IgD-negative memory B cell (primary cell): ENCODE data around the gene RPS19. TPM values are rescaled to one million over a fixed set of nuclear protein-coding genes. Genes with fewer than 3 reads are reported as not detected.
"Not testable (repeated sequence)": the region's sequence is repeated elsewhere in the genome, so short reads cannot be mapped to it uniquely, and the experiment has no call there.

ENCODE experiments used
- H3K27ac Mint-ChIP-seq, 3 donors: one replicate each; pipeline ENCODE4 v1.8.0; 2020 to 2022; ENCODE audit warnings: mild to moderate bottlenecking in 3 of 3, mixed read lengths in 3 of 3, moderate library complexity in 1 of 3
- H3K27me3 Mint-ChIP-seq: one replicate; pipeline ENCODE4 v1.8.0; 2021; ENCODE audit warnings: mixed read lengths
- H3K36me3 Mint-ChIP-seq: one replicate; pipeline ENCODE4 v1.8.0; 2020; ENCODE audit warnings: mild to moderate bottlenecking, mixed read lengths
- H3K4me1 Mint-ChIP-seq, 3 donors: one replicate each; pipeline ENCODE4 v1.8.0; 2020 to 2022; ENCODE audit warnings: mixed read lengths in 3 of 3, mild to moderate bottlenecking in 1 of 3
- H3K4me3 Mint-ChIP-seq, 4 donors: one replicate each; pipeline ENCODE4 v1.8.0; 2020 to 2022; ENCODE audit warnings: mild to moderate bottlenecking in 4 of 4, mixed read lengths in 4 of 4, moderate library complexity in 3 of 4
- H3K9me3 Mint-ChIP-seq, 3 donors: one replicate each; pipeline ENCODE4 v1.8.0; 2020 to 2021; ENCODE audit warnings: mixed read lengths in 3 of 3, mild to moderate bottlenecking in 1 of 3
- polyA plus RNA-seq: library from polyadenylated mRNA; unstranded; fragments of 300-500 nt; fragmentation: Illumina TruSeq; gene quantifications from one replicate; pipeline ENCODE4 v1.2.3, GENCODE V29; 2021

Gene RPS19
- polyA plus RNA-seq, 1 donor from 2014 or later: 7,882 TPM

DNA sequence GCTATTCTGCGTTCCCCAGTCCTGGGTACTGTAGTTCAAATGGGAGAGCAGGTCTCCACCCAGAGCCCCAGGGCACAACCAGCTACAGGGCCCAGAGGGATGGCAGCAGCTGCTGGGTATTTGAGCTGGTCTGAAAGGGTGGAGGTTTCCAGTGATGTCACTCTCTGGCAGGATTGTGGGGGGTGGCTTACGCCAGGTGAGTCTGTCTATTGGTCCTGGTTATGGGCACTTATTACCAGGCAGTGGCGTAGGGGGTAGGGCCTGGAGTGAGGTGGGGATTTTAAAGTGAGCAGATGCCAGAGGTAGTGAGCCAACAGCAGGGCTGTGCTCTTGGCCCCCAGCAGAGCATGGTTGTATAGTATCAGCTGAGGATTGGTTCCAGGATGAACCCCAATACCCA lies 6.2 kb downstream of the RPS19 start:
- peak overlapping the region in 2 of 3 donors; percentile 58 to 76 for H3K27ac Mint-ChIP-seq
- no peaks in the 10 kb centered on the region for H3K9me3 Mint-ChIP-seq
- no peaks in the 10 kb centered on the region for H3K27me3 Mint-ChIP-seq
- peak overlapping the region in 1 of 4 donors; percentile 73 for H3K4me3 Mint-ChIP-seq
- H3K4me1 Mint-ChIP-seq: peaks cover 20 to 48% (median 42%) of the 10 kb centered on the region in 3 donors
- H3K36me3 Mint-ChIP-seq: peaks cover 2% of the 10 kb centered on the region

DNA sequence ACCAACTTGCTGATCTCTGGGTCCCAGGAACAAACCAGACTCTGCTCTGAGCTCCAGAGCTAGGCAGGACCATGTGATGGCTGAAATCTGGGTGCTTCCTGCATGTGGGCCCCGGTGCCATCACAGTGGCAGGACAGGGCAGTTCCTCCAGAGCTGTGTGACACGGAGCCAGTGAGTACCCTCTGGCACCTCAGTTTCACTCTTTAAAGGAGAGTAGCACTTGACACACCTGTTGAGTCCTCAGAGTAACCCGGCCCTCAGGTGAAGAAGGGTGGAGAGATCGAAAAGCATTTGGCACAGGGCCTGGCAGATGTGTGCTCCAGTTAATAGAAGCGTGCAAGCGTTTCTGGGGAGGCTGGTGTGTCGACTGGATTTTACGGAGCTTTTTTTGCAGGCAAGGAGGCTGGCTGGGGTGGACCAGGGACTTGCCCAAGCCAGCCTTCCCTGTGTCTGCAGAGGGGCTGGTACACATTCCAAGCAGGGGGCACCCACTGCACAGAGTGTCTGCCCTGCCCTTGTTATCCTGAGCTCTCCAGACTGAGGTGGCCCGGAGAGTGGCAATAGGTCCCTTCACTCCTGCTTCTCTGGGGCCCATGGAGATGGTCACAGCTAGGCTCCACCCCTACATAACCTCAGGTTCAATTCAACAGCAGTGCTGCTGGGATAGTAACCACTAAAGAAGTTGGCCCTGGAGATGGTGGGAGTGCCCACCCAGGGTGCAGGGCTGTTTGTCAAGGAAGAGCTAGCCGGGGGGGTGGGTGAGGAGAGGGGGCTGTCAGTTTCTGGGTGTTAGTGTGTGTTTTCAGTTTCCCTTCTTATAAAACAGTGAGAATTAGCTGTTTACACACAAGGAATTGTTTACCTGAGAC lies 8.3 kb downstream of the RPS19 start:
- Mint-ChIP-seq H3K4me3 (peak overlapping the region in 3 of 4 donors; percentile 55 to 65 (median 56)), H3K4me1 (peaks cover 29 to 45% (median 41%) of the 10 kb centered on the region in 3 donors), H3K27ac (peak overlapping the region in 2 of 3 donors; percentile 78 to 86), H3K27me3 (no peaks in the 10 kb centered on the region), H3K36me3 (peaks cover 2% of the 10 kb centered on the region), H3K9me3 (no peaks in the 10 kb centered on the region)

DNA sequence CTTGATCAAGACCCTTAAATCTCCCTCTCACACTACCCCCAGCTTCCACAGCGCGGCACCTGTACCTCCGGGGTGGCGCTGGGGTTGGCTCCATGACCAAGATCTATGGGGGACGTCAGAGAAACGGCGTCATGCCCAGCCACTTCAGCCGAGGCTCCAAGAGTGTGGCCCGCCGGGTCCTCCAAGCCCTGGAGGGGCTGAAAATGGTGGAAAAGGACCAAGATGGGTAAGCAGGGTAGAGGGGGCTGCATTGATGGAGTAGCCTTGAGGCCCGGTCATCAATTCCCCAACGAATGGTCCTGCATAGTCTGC lies 8.9 kb downstream of the RPS19 start:
- peak overlapping the region in 2 of 3 donors; percentile 35 to 78 for H3K27ac Mint-ChIP-seq
- H3K4me3 Mint-ChIP-seq: peak overlapping the region in 2 of 4 donors; percentile 20 to 49
- H3K36me3 Mint-ChIP-seq: peaks cover 2% of the 10 kb centered on the region
- H3K27me3 Mint-ChIP-seq: no peaks in the 10 kb centered on the region
- H3K4me1 Mint-ChIP-seq: peaks cover 28 to 44% (median 40%) of the 10 kb centered on the region in 3 donors
- H3K9me3 Mint-ChIP-seq: no peaks in the 10 kb centered on the region

DNA sequence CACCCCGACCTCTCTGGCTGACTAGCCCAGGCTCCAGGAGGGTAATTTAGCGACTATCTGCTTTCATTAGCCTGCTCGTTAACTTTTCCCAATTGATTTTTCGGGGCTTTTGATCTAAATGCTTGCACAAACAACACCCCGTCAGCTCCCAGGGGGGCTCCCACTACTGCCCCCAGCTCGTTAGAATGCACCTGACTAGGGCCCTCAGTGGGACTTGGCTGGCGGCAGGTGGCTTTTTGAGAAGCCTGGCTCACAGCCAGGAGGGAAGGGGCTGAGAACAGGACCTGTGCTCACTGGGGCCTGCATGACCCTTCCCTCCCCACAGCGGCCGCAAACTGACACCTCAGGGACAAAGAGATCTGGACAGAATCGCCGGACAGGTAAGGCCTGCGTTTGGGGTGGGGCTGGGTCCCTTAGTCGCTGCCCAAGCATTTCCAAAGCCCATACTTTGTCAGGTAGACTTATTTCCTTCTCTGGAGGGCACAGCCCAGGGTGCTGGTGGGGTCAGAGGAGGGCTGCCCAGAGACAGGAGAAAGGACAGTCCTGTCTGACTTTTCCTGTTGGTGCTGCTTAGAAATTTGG lies 9.4 kb downstream of the RPS19 start:
- Mint-ChIP-seq H3K36me3 (peaks cover 2% of the 10 kb centered on the region), H3K4me3 (peak overlapping the region in 1 of 4 donors; percentile 70), H3K9me3 (no peaks in the 10 kb centered on the region), H3K4me1 (peaks cover 28 to 41% (median 40%) of the 10 kb centered on the region in 3 donors), H3K27ac (peak overlapping the region in 1 of 3 donors; percentile 78), H3K27me3 (no peaks in the 10 kb centered on the region)

DNA sequence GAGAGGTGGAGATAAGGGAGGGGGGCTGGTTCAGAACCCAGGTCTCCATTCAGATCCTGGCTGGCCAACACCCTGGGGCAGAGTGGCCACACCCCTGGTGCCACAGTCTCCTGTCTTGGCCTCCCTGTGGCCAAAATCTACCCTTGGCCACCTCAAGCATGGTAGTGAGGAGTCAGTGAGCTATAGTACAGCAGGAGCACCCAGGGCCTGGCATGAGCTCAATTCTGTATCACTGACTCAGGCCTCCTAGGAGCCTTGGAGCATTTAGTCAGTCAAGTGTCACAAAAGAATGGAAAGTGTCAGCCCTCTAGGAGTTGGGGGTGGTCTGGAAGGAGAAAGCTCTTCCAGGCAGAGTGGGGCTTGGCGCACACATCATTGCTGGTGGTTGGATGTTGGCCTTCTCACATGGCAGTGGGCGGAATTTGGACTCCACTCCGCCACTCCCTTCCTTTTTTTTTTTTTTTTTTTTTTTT lies 10.4 kb downstream of the RPS19 start:
- Mint-ChIP-seq H3K36me3 (peaks cover 2% of the 10 kb centered on the region), H3K9me3 (no peaks in the 10 kb centered on the region), H3K27ac (peak overlapping the region; percentile 59 to 96 (median 78)), H3K4me1 (peaks cover 32 to 41% (median 39%) of the 10 kb centered on the region in 3 donors), H3K4me3 (peak overlapping the region in 2 of 4 donors; percentile 8 to 53), H3K27me3 (no peaks in the 10 kb centered on the region)

DNA sequence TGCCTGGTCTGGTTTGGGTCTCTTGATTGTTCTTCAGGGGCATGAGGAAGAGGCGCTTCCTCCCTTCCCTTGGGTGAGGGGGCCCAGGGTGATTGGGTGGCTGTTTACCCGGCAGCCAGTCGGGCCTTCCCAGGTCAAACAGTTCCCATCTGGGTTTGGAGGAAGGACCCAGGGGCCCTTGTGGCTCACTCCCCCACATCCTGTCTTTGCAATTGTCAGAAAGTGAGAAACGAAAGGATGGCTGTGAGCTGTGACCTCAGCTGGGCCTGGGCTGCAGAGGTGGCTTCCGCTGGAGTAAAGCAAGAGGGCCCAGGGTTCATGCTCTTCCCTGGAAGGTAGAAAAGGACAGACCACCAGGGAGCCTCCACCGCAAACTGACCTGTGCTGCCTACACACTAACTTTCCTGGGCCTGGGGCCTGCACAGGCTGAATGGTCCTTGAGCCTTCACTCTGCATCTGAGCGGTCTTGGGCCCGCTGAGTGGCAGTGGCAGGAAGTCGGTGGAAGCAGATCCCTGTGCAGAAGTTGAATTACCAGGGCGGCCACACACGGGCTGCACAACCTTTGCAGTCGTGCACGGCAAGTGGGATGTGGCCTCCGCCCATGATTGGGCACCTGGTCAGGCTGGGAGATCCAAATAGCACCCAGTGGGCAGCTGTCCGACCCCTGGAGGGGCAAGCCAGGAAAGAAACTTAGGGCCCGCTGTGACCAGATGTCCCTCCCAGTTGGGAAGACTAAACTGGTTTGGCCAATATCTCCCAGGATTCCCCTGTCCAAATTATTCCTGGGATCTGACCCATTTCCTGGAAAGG lies 11.7 kb downstream of the RPS19 start:
- H3K36me3 Mint-ChIP-seq: peaks cover 2% of the 10 kb centered on the region
- H3K27me3 Mint-ChIP-seq: no peaks in the 10 kb centered on the region
- peak overlapping the region; percentile 93 to 96 (median 94) for H3K27ac Mint-ChIP-seq
- H3K4me3 Mint-ChIP-seq: peak overlapping the region; percentile 62 to 82 (median 82)
- no peaks in the 10 kb centered on the region for H3K9me3 Mint-ChIP-seq
- H3K4me1 Mint-ChIP-seq: peaks cover 40 to 46% (median 45%) of the 10 kb centered on the region in 3 donors

DNA sequence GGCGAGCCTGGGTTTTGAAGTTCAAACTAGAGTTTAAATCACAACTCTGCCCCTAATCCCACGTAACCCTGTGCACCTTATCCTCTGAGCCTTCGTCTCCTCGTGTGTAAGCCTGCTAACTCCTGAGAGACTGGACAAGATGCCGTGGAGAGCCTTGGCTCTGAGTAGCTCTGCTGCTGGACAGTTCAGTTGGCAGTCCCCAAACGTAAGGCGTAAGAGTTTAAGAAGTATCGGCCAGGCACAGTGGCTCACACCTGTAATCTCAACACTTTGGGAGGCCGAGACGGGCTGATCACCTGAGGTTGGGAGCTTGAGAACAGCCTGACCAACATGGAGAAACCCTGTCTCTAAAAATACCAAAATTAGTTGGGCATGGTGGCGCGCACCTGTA lies 12.3 kb downstream of the RPS19 start:
- H3K36me3 Mint-ChIP-seq: peaks cover 2% of the 10 kb centered on the region
- peak overlapping the region; percentile 76 to 93 (median 83) for H3K27ac Mint-ChIP-seq
- H3K4me1 Mint-ChIP-seq: peaks cover 41 to 45% (median 44%) of the 10 kb centered on the region in 3 donors
- no peaks in the 10 kb centered on the region for H3K9me3 Mint-ChIP-seq
- H3K4me3 Mint-ChIP-seq: peak overlapping the region in 2 of 4 donors; percentile 65 to 81
- H3K27me3 Mint-ChIP-seq: no peaks in the 10 kb centered on the region

DNA sequence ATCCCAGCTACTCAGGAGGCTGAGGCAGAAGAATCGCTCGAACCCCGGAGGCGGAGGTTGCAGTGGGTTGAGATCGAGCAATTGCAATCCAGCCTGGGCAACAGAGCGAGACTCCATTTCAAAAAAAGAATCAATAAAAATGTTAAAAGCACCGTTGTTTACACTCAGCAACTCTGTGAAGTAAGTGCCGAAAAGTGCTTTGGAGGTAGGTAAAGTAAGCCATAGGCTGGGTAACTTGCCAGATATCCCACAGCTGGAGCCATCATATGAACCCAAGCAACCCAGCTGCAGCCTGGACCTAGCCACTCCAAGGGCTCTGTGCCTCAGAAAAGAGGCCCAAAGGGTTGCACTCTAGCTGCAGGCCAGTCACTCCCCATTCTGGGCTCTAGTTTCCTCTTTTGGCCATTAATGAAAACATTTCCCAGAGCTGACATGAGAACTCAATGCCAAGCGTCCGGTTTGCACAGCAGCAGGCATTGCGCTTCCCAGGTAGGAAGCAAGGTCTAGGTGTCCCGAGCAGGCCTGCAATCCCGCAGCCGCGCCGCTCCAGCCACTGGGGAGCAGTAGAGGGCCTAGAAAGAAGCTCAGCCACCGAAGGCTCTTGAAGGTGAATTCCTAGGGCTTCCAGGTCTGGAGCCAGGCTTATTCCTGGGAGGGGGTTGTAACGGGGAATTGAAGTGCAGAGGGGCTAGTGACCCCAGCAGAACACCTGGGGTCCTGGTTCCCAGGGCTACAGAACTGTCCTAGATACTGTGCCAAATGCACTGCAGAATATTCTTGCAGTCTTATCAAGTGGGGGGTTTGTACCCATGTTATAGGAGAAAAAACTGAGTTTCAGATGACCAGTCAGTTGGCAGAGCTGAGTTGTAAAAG lies 13.0 kb downstream of the RPS19 start:
- no peaks in the 10 kb centered on the region for H3K9me3 Mint-ChIP-seq
- H3K4me1 Mint-ChIP-seq: peaks cover 37 to 42% (median 41%) of the 10 kb centered on the region in 3 donors
- H3K4me3 Mint-ChIP-seq: peak overlapping the region in 3 of 4 donors; percentile 65 to 78 (median 76)
- peaks cover 2% of the 10 kb centered on the region for H3K36me3 Mint-ChIP-seq
- no peaks in the 10 kb centered on the region for H3K27me3 Mint-ChIP-seq
- peak overlapping the region; percentile 76 to 93 (median 83) for H3K27ac Mint-ChIP-seq

DNA sequence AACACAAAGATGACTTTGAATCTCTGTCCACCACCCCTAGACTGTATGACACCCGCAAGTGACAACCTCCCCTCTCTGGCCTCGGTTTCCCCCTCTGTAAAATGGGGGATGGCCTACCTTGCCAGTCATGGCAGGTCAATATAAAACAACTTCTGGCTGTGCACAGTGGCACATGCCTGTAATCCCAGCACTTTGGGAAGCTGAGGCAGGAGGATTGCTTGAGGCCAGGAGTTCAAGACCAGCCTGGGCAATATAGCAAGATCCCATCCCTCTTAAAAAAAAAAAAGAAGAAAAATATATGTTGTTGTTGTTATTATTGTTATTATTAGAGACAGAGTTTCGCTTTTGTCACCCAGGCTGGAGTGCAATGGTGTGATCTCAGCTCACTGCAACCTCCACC lies 15.9 kb downstream of the RPS19 start:
- Mint-ChIP-seq H3K4me3 (peak overlapping the region; percentile 84 to 99 (median 92)), H3K4me1 (peaks cover 32 to 44% (median 36%) of the 10 kb centered on the region in 3 donors), H3K27ac (peak overlapping the region; percentile 98 to 100 (median 99))
- H3K27me3 Mint-ChIP-seq, H3K9me3 Mint-ChIP-seq, H3K36me3 Mint-ChIP-seq: not testable (repeated sequence)

DNA sequence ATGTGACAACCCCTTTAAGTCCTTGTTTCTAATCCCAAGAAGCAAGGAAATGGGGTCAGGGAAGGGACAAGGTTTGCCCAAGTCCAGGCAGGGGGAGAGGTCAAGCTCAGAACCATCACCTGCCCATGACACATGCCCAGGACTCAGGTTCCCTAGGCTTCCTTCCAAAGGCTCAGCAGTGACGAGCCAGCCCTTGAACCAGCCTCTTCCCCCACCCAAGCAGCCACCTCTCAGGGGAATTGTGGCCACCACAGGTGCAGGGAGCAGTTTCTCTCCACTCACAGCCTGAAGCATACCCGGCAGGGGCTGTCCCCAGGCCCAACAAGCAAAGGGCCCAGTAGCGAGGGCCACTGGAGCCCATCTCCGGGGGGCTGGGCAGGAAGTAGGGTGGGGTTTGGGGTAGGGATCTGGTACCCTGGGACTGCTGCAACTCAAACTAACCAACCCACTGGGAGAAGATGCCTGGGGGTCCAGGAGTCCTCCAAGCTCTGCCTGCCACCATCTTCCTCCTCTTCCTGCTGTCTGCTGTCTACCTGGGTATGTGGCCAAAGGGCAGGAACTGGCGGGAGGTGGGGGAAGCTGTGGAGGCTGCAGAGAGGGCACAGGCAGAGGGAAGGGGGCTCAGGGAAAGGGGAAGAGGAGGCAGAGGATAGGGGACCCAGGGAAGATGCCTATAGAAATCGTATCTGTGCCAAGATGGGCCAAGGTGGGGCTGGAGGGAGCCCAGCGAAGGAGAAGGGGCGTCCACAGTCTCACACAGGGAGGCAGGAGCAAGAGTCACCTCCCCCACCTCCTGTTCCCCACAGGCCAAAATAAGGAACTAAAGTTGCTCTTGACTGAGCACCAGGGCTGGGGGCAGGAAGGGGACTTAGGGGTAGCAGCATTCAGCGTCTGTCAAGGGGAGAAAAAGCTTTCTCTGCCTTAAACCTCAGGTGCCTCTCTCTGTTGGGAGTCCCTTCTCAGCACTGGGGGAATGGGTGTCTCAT lies 17.1 kb downstream of the RPS19 start, which contains the start of gene CD79A:
Gene CD79A, plus strand, starts transcription at position 433 of the 986 bp plus-strand sequence. Its CDS starts 26 bp downstream, at position 459.
- H3K27ac Mint-ChIP-seq: peak within 1 kb of the TSS; percentile 98 to 100 (median 99)
- no peaks in the 10 kb centered on the region for H3K36me3 Mint-ChIP-seq
- peak within 1 kb of the TSS; percentile 93 to 100 (median 98) for H3K4me3 Mint-ChIP-seq
- H3K9me3 Mint-ChIP-seq: no peaks in the 10 kb centered on the region
- H3K4me1 Mint-ChIP-seq: peaks cover 26 to 37% (median 32%) of the 10 kb centered on the region in 3 donors
- no peaks in the 10 kb centered on the region for H3K27me3 Mint-ChIP-seq

DNA sequence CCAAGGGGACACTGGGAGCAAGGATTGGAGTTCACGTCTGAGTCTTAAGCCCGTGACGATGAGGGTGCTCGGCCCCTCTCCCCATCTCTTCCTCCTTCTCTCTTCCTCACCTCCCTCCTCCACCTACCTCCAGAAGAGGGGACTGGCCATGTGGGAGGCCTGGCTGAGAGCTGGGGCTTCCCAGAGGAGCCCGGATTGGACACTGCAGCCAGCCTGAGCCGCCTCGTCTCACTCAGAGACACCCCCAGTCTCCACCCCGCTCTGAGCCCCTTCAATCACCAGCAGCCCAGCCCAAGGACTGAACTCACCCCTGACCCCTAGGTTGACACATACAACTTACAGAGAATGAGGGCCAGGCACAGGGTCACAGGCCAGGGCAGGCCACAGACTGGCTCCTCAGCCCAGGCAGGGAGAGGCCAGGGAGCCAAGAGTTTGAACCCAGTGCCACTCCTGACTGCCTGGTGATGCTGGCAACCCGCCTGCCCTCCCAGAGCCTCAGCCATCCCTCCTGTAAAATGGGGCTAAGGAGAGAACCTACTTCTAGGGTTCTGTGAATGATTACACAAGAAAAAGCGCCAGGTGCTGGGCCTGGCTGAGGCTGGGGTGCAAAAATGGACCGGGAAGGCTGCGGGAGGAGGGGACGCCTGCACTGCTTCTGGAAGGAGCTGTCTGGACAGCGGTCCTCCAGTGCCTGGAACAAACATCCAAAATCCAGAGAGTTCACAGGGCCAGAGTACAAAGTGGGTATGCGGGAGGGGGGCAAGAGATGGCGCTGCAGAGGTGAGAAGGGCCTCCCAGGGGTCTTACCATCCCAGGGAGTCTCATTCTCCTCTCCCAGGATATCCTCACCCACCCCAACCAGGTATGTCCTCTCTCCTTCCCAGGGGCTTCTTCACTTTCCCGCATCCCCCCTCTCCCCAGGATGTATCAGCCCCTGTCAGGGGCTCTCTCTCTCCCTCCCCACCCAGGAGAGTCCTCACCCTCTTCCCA lies 18.2 kb downstream of the RPS19 start:
- H3K9me3 Mint-ChIP-seq: no peaks in the 10 kb centered on the region
- H3K36me3 Mint-ChIP-seq: peaks cover 3% of the 10 kb centered on the region
- peak overlapping the region; percentile 93 to 100 (median 98) for H3K4me3 Mint-ChIP-seq
- H3K4me1 Mint-ChIP-seq: peaks cover 26 to 36% (median 30%) of the 10 kb centered on the region in 3 donors
- no peaks in the 10 kb centered on the region for H3K27me3 Mint-ChIP-seq
- H3K27ac Mint-ChIP-seq: peak overlapping the region; percentile 98 to 100 (median 99)

DNA sequence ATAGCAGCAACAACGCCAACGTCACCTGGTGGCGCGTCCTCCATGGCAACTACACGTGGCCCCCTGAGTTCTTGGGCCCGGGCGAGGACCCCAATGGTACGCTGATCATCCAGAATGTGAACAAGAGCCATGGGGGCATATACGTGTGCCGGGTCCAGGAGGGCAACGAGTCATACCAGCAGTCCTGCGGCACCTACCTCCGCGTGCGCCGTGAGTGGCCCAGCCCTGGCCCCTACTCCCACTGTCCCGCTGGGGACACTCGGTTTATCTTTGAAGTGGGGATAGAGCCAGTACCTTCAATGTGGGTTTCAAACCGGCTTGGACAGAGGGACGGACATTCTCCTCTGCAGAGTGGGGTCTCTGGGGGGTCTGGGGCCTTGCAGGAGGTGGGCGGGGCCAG lies 19.0 kb downstream of the RPS19 start:
- Mint-ChIP-seq H3K4me3 (peak overlapping the region; percentile 93 to 100 (median 98)), H3K4me1 (peaks cover 27 to 37% (median 30%) of the 10 kb centered on the region in 3 donors)

More for the DNA sequence above, 19.0 kb downstream of the RPS19 start:
- Mint-ChIP-seq H3K27ac (peak overlapping the region; percentile 93 to 100 (median 99)), H3K27me3 (no peaks in the 10 kb centered on the region), H3K36me3 (peaks cover 3% of the 10 kb centered on the region), H3K9me3 (no peaks in the 10 kb centered on the region)
